GM23338 (cell line): ENCODE data around the gene TMEM132D. TPM values are rescaled to one million over a fixed set of nuclear protein-coding genes. Genes with fewer than 3 reads are reported as not detected.

Source experiments
- ATAC-seq: fragments of 200-7000 bp; cut with Tn5 transposase; 3 replicates; pipeline ENCODE4 v1.9.1; 2020
- DNase-seq: peaks from one replicate; pipeline ENCODE4 v3.0.0-alpha.2; 2015; ENCODE audit warnings: low spot score
- H2AFZ ChIP-seq: fragments of 200-600 bp; sonication (generic); 2 replicates; pipeline ENCODE4 v1.8.0; 2016; ENCODE audit warnings: antibody characterized with exemption, mild to moderate bottlenecking, moderate library complexity
- H3F3A ChIP-seq: fragments of 200-600 bp; sonication (generic); replicated peaks from 2 replicates; pipeline ENCODE4 v1.8.0; 2017; ENCODE audit warnings: antibody characterized with exemption, mixed run types, low read depth
- H3K27ac ChIP-seq: fragments of 200-600 bp; sonication (generic); 2 replicates; pipeline ENCODE4 v1.6.1; 2016; ENCODE audit warnings: low read depth
- H3K27me3 ChIP-seq: fragments of 200-600 bp; sonication (generic); 2 replicates; pipeline ENCODE4 v1.8.0; 2016; ENCODE audit warnings: mild to moderate bottlenecking, mixed run types, moderate library complexity; ENCODE audit not compliant: insufficient read depth
- H3K36me3 ChIP-seq: fragments of 200-600 bp; sonication (generic); 2 replicates; pipeline ENCODE4 v1.8.0; 2016; ENCODE audit warnings: mild to moderate bottlenecking; ENCODE audit not compliant: insufficient read depth
- H3K4me1 ChIP-seq: fragments of 200-600 bp; sonication (generic); 2 replicates; pipeline ENCODE4 v1.8.0; 2016; ENCODE audit warnings: mild to moderate bottlenecking, moderate library complexity; ENCODE audit not compliant: insufficient read depth
- H3K4me2 ChIP-seq: fragments of 200-600 bp; sonication (generic); 2 replicates; pipeline ENCODE4 v1.7.1; 2017; ENCODE audit warnings: mixed run types
- H3K4me3 ChIP-seq: fragments of 200-600 bp; sonication (generic); 2 replicates; pipeline ENCODE4 v1.6.1; 2016; ENCODE audit warnings: mixed run types
- H3K79me2 ChIP-seq: fragments of 200-600 bp; sonication (generic); replicated peaks from 2 replicates; pipeline ENCODE4 v1.8.0; 2017; ENCODE audit warnings: mild to moderate bottlenecking; ENCODE audit not compliant: insufficient read depth
- H3K9me2 ChIP-seq: fragments of 200-600 bp; sonication (generic); 2 replicates; pipeline ENCODE4 v1.8.0; 2017; ENCODE audit not compliant: insufficient read depth
- H4K20me1 ChIP-seq: fragments of 200-600 bp; sonication (generic); replicated peaks from 2 replicates; pipeline ENCODE4 v1.8.0; 2017; ENCODE audit warnings: mild to moderate bottlenecking; ENCODE audit not compliant: insufficient read depth
- H3K27ac Mint-ChIP-seq: 2 replicates; pipeline ENCODE4 v1.8.0; 2020; ENCODE audit warnings: inconsistent platforms, mild to moderate bottlenecking, moderate library complexity, mixed read lengths
- H3K27me3 Mint-ChIP-seq: 3 replicates; pipeline ENCODE4 v1.8.0; 2022; ENCODE audit warnings: low read depth, mild to moderate bottlenecking, moderate library complexity, mixed read lengths, inconsistent platforms; ENCODE audit not compliant: insufficient read depth, poor library complexity
- H3K36me3 Mint-ChIP-seq: 3 replicates; pipeline ENCODE4 v1.8.0; 2021; ENCODE audit warnings: low read depth, mild to moderate bottlenecking, inconsistent platforms, moderate library complexity, mixed read lengths
- H3K4me1 Mint-ChIP-seq: 3 replicates; pipeline ENCODE4 v1.8.0; 2020; ENCODE audit warnings: mild to moderate bottlenecking, inconsistent platforms, mixed read lengths
- H3K4me3 Mint-ChIP-seq: 3 replicates; pipeline ENCODE4 v1.8.0; 2021; ENCODE audit warnings: moderate library complexity, mild to moderate bottlenecking, inconsistent platforms, mixed read lengths
- H3K9me3 Mint-ChIP-seq: 3 replicates; pipeline ENCODE4 v1.8.0; 2020; ENCODE audit warnings: moderate library complexity, mild to moderate bottlenecking, inconsistent platforms, mixed read lengths
- CREB1 ChIP-seq: fragments of 250-450 bp; sonication (Bioruptor Pico); IDR thresholded peaks from 2 replicates; pipeline ENCODE4 v1.5.0; 2020; ENCODE audit warnings: low read depth, mild to moderate bottlenecking, moderate library complexity
- CTCF ChIP-seq, 2 experiments: fragments of 200-600 bp in 1 of 2; sonication (generic) in 1 of 2; conservative IDR thresholded peaks; 2 replicates each; pipeline versions ENCODE4 v1.5.1 to v1.6.1; 2016 to 2017; ENCODE audit warnings: antibody characterized with exemption in 2 of 2, low read depth in 2 of 2, mild to moderate bottlenecking in 2 of 2, moderate library complexity in 1 of 2
- ETS1 ChIP-seq: IDR thresholded peaks from 2 replicates; pipeline ENCODE4 v1.6.1; 2016; ENCODE audit warnings: antibody characterized with exemption
- EZH2 ChIP-seq: fragments of 200-600 bp; sonication (generic); IDR thresholded peaks from one replicate; pipeline ENCODE4 v1.8.0; 2017; ENCODE audit warnings: antibody characterized with exemption, mild to moderate bottlenecking, low read depth; ENCODE audit not compliant: unreplicated experiment
- EZH2phosphoT487 ChIP-seq: fragments of 200-600 bp; sonication (generic); IDR thresholded peaks from one replicate; pipeline ENCODE4 v1.8.1; 2018; ENCODE audit warnings: antibody characterized with exemption; ENCODE audit not compliant: unreplicated experiment
- JUNB ChIP-seq: IDR thresholded peaks from one replicate; pipeline ENCODE4 v1.6.1; 2016; ENCODE audit warnings: antibody characterized with exemption; ENCODE audit not compliant: unreplicated experiment
- NANOG ChIP-seq: IDR thresholded peaks from 2 replicates; pipeline ENCODE4 v1.6.1; 2016; ENCODE audit warnings: antibody characterized with exemption, borderline replicate concordance
- POLR2AphosphoS5 ChIP-seq: IDR thresholded peaks from 2 replicates; pipeline ENCODE4 v1.6.1; 2016; ENCODE audit warnings: antibody characterized with exemption, low read depth
- STAT1 ChIP-seq: IDR thresholded peaks from one replicate; pipeline ENCODE4 v1.6.1; 2016; ENCODE audit warnings: antibody characterized with exemption; ENCODE audit not compliant: unreplicated experiment
- ZNF114 ChIP-seq: fragments of 250-450 bp; sonication (Bioruptor Pico); IDR thresholded peaks from 2 replicates; pipeline ENCODE4 v1.5.0; 2020; ENCODE audit warnings: mild to moderate bottlenecking, moderate library complexity
- ZNF331 ChIP-seq: fragments of 250-450 bp; sonication (Bioruptor Pico); IDR thresholded peaks from 2 replicates; pipeline ENCODE4 v1.5.0; 2020; ENCODE audit warnings: low read depth, mild to moderate bottlenecking, moderate library complexity
- ZNF462 ChIP-seq: fragments of 250-450 bp; sonication (Bioruptor Pico); IDR thresholded peaks from 2 replicates; pipeline ENCODE4 v1.5.0; 2020; ENCODE audit warnings: mild to moderate bottlenecking, moderate library complexity
- polyA plus RNA-seq: library from polyadenylated mRNA; unstranded; fragments of >200 nt; fragmentation: Nextera tagmentation; extraction: Ambion mirVana; gene quantifications from 2 replicates; pipeline ENCODE4 v1.2.1, GENCODE V29; 2016
- total RNA-seq: library from RNA; depleted of rRNA; stranded (reverse); fragments of >200 nt; shearing (Covaris generic); gene quantifications from 2 replicates; pipeline ENCODE4 v1.2.3, GENCODE V29; 2014

TMEM132D gene
- total and polyA plus RNA-seq, 2 experiments from 2014 or later: 0.44 to 5.3 TPM

GRCh38 chr12:129615001-129615400, 288.8 kb downstream of the TMEM132D start:
- no peak overlapping the region for H3K4me2 ChIP-seq
- no peaks in the 10 kb centered on the region for H3K79me2 ChIP-seq
- H3K36me3 ChIP-seq: 0 out of 2 replicates have a peak, but pooled peaks cover 3% of the 10 kb centered on the region
- H3K4me3 ChIP-seq: no peak overlapping the region
- no peaks in the 10 kb centered on the region for H4K20me1 ChIP-seq
- Mint-ChIP-seq H3K27ac (no peak overlapping the region), H3K27me3 (peaks cover 11% of the 10 kb centered on the region), H3K4me3 (no peak overlapping the region), H3K36me3 (peaks cover 55% of the 10 kb centered on the region), H3K4me1 (no peaks in the 10 kb centered on the region), H3K9me3 (peaks cover 94% of the 10 kb centered on the region)
- H3K27me3 ChIP-seq: no peaks in the 10 kb centered on the region
- H2AFZ ChIP-seq: no peak overlapping the region
- no peaks in the 10 kb centered on the region for H3K9me2 ChIP-seq
- H3F3A ChIP-seq: no peaks in the 10 kb centered on the region
- no peak for DNase-seq
- H3K27ac ChIP-seq: no peak overlapping the region
- TF ChIP-seq EZH2phosphoT487 (no peak), CREB1 (CRISPR knock-in tag) (no peak), POLR2AphosphoS5 (no peak), JUNB (no peak), STAT1 (no peak), ZNF331 (no peak)
- H3K4me1 ChIP-seq: no peaks in the 10 kb centered on the region
- no peak for ATAC-seq

- no peaks in the 10 kb centered on the region for H3K79me2 ChIP-seq
- H3K4me1 Mint-ChIP-seq: no peaks in the 10 kb centered on the region
- peaks cover 11% of the 10 kb centered on the region for H3K27me3 Mint-ChIP-seq
- no peak for DNase-seq
- no peak overlapping the region for H2AFZ ChIP-seq
- H3K27ac ChIP-seq: no peak overlapping the region
- H3K4me2 ChIP-seq: no peak overlapping the region
- H3K4me1 ChIP-seq: no peaks in the 10 kb centered on the region
- H3K9me2 ChIP-seq: no peaks in the 10 kb centered on the region
- H4K20me1 ChIP-seq: no peaks in the 10 kb centered on the region
- H3K9me3 Mint-ChIP-seq: peaks cover 94% of the 10 kb centered on the region
- H3K36me3 ChIP-seq: 0 out of 2 replicates have a peak, but pooled peaks cover 3% of the 10 kb centered on the region
- ATAC-seq: no peak
- peaks cover 51% of the 10 kb centered on the region for H3K36me3 Mint-ChIP-seq
- H3K27me3 ChIP-seq: no peaks in the 10 kb centered on the region
- H3K27ac Mint-ChIP-seq: no peak overlapping the region
- H3K4me3 Mint-ChIP-seq: no peak overlapping the region
- no peak overlapping the region for H3K4me3 ChIP-seq
- no peaks in the 10 kb centered on the region for H3F3A ChIP-seq
- TF ChIP-seq EZH2 (no peak), POLR2AphosphoS5 (no peak), JUNB (no peak), EZH2phosphoT487 (no peak), ETS1 (no peak), CREB1 (CRISPR knock-in tag) (no peak), ZNF462 (no peak), CTCF (conservative IDR thresholded peaks at IDR 0.05; ENCODE audit: low read depth in 2 of 2) (no peak), STAT1 (no peak), ZNF114 (CRISPR knock-in tag) (no peak), NANOG (no peak), ZNF331 (no peak)
Observed at GRCh38 chr12:129614221-129614885, 289.5 kb downstream of the TMEM132D start.
